ENCODE results near the gene CSNK1A1L.

The CSNK1A1L gene

DNA sequence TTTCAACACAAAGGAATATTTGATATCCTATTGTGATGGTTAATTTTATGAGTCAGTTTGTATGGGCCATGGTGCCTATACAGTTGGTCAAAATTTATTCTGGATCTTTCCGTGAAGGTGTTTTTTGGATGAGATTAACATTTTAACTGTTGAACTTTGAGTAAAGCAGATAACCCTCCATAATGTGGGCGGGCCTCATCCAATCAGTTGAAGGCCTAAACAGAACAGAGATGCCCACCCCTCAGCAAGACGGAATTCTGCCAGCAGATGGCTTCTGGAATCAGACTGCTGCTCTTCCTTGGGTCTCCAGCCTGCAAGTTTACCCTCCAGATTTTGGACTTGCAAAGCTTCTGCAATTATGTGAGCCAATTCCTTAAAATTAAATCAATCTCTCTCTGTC, 16.0 kb downstream of the CSNK1A1L start:
- POLR2A ChIA-PET (ENCODE audit: low non-redundant PET), result no interaction called here
- no peak for TF ChIP-seq CTCF (conservative IDR thresholded peaks at IDR 0.05; ENCODE audit: low read depth)
- CTCF ChIA-PET, result no interaction called here
- no peak for DNase-seq (ENCODE audit: low spot score)
- no peak overlapping the region for H3K27ac ChIP-seq

DNA sequence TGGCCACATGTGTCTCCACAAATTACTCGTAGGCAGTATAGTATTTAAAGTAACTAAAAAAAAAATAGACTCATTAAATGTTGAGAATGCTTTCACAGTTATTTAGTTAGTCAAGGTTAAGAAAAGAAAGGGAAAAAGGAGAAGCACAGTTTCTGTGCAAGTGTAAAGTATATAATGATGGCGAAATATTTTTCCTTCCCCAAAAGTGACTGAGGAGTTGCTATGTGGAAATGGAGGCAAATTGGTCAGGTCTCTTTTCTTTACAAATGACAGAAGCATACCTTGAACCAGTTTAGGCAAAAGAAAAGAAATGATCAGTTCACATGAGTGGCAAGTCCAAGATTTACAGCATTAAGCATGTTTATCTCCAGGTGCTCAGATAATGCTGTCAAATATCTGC, 18.0 kb downstream of the CSNK1A1L start:
- no peak overlapping the region for H3K27ac ChIP-seq
- TF ChIP-seq CTCF (conservative IDR thresholded peaks at IDR 0.05; ENCODE audit: low read depth), result no peak
- CTCF ChIA-PET, result no interaction called here
- no peak for DNase-seq (ENCODE audit: low spot score)
- POLR2A ChIA-PET (ENCODE audit: low non-redundant PET), result no interaction called here

GRCh38 chr13:37085606-37086005, 19.9 kb downstream of the CSNK1A1L start:
- ChIA-PET CTCF (interaction anchor here (0.6 kb wide), 1 partner anchor 1807 kb away, joined by 3 read pairs; no protein-coding TSS in a partner anchor), POLR2A (ENCODE audit: low non-redundant PET) (no interaction called here)
- no peak overlapping the region for H3K27ac ChIP-seq
- DNase-seq (ENCODE audit: low spot score), result no peak
- TF ChIP-seq CTCF (conservative IDR thresholded peaks at IDR 0.05; ENCODE audit: low read depth), result no peak

DNA sequence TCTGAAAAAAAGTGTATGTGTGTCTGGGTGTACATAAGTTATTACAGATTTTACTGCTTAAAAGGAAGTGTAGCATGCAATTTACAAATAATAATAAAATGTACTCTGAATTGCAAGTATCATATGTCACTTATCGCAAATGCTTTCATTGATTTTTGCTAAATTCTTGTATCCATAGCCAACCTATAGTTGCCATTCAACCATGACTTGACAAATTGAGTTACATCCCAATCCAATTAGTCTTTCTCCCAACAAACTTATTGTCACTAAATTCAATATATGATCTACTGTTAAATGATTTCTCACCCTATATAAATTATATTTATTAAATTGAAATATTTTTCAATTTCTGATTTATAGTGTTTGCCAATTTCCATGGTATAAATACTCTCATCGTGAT, 28.6 kb downstream of the CSNK1A1L start:
- TF ChIP-seq CTCF (conservative IDR thresholded peaks at IDR 0.05; ENCODE audit: low read depth), result no peak
- ChIA-PET POLR2A (ENCODE audit: low non-redundant PET) (no interaction called here), CTCF (no interaction called here)
- H3K27ac ChIP-seq, result no peak overlapping the region
- no peak for DNase-seq (ENCODE audit: low spot score)

GRCh38 chr13:37075164-37075563, 30.3 kb downstream of the CSNK1A1L start:
- TF ChIP-seq CTCF (conservative IDR thresholded peaks at IDR 0.05; ENCODE audit: low read depth), result no peak
- no peak for DNase-seq (ENCODE audit: low spot score)
- H3K27ac ChIP-seq, result no peak overlapping the region
- POLR2A ChIA-PET (ENCODE audit: low non-redundant PET), result no interaction called here
- CTCF ChIA-PET, result no interaction called here

GRCh38 chr13:37074703-37075102, 30.8 kb downstream of the CSNK1A1L start:
- TF ChIP-seq CTCF (conservative IDR thresholded peaks at IDR 0.05; ENCODE audit: low read depth), result peak; percentile 59
- no peak overlapping the region for H3K27ac ChIP-seq
- ChIA-PET POLR2A (ENCODE audit: low non-redundant PET) (no interaction called here), CTCF (no interaction called here)
- peak; percentile 14 for DNase-seq (ENCODE audit: low spot score)

DNA sequence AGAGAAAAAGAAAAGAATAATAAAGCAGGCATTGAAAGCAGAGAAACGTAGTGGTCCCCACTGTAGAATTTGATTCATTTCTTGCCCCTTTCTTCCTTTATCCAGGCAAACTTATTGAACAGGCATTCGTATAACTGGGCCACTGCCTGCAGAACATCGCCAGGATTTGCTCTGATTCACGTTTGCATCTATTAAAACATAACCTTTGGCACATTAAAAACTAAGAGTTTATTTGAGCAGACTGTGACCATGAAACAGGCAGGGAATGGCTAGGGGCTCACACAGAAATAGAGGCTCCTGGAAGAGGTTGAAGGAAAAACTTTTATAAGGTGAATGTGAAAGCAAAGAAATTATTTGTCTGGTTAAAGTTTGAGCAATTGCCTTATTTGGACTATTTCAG, 33.4 kb downstream of the CSNK1A1L start:
- POLR2A ChIA-PET (ENCODE audit: low non-redundant PET), result no interaction called here
- no peak for TF ChIP-seq CTCF (conservative IDR thresholded peaks at IDR 0.05; ENCODE audit: low read depth)
- CTCF ChIA-PET, result no interaction called here
- no peak overlapping the region for H3K27ac ChIP-seq
- no peak for DNase-seq (ENCODE audit: low spot score)

All from RWPE1 (cell line).